ENCODE data around the gene RCL1. TPM values are rescaled to one million over a fixed set of nuclear protein-coding genes. Genes with fewer than 3 reads are reported as not detected.

Gene RCL1
- total RNA-seq, 3 donors from 2014 or later = 12.0 to 13.3 (median 12.4) TPM

GRCh38 chr9:4831119-4831518 lies 38.4 kb downstream of the RCL1 start:
- no peak overlapping the region for H3K4me3 ChIP-seq
- H3K4me1 ChIP-seq (ENCODE audit: low read depth) = no peaks in the 10 kb centered on the region
- intact Hi-C loops (cut with DNase I, micrococcal nuclease) = no loop called here
- TF ChIP-seq, protein P1, sequence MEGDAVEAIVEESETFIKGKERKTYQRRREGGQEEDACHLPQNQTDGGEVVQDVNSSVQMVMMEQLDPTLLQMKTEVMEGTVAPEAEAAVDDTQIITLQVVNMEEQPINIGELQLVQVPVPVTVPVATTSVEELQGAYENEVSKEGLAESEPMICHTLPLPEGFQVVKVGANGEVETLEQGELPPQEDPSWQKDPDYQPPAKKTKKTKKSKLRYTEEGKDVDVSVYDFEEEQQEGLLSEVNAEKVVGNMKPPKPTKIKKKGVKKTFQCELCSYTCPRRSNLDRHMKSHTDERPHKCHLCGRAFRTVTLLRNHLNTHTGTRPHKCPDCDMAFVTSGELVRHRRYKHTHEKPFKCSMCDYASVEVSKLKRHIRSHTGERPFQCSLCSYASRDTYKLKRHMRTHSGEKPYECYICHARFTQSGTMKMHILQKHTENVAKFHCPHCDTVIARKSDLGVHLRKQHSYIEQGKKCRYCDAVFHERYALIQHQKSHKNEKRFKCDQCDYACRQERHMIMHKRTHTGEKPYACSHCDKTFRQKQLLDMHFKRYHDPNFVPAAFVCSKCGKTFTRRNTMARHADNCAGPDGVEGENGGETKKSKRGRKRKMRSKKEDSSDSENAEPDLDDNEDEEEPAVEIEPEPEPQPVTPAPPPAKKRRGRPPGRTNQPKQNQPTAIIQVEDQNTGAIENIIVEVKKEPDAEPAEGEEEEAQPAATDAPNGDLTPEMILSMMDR (IDR thresholded peaks at IDR 0.05) = no peak
- H3K36me3 ChIP-seq (ENCODE audit: low read depth) = no peaks in the 10 kb centered on the region
- ATAC-seq (no peak), DNase-seq (no peak)
- no peaks in the 10 kb centered on the region for H3K9me3 ChIP-seq

DNA sequence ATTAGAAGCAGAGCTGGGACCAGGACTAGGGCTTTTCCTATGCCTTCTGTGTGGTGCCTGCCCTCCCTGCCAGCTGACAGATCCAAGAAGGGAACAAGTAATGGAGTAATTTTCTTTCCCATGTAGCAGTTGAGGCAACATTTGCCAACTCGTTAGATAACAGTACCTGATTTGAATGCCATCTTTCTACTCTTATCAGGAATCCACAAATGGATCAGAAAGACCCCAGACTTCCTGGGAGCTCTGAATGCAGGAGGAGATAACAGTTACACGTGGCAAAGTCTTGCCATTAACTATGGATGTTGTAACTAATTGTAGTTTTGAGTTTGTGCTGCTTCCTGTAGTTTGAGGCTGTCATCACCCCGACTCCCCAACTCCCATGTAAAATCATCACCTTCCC lies 39.2 kb downstream of the RCL1 start:
- TF ChIP-seq, protein P1 (IDR thresholded peaks at IDR 0.05) = no peak
- Histone ChIP-seq H3K9me3 (no peaks in the 10 kb centered on the region), H3K4me3 (no peak overlapping the region), H3K36me3 (ENCODE audit: low read depth) (no peaks in the 10 kb centered on the region), H3K4me1 (ENCODE audit: low read depth) (no peaks in the 10 kb centered on the region)
- DNase-seq (no peak), ATAC-seq (no peak)
- intact Hi-C loops (cut with DNase I, micrococcal nuclease) = no loop called here

- peak; percentile 62 for ATAC-seq
- no peak overlapping the region for H3K4me3 ChIP-seq
- TF ChIP-seq, protein P1 (IDR thresholded peaks at IDR 0.05) = no peak
- DNase-seq = no peak
- H3K36me3 ChIP-seq (ENCODE audit: low read depth) = no peaks in the 10 kb centered on the region
- intact Hi-C loops (cut with DNase I, micrococcal nuclease) = no loop called here
- H3K9me3 ChIP-seq = no peaks in the 10 kb centered on the region
- H3K4me1 ChIP-seq (ENCODE audit: low read depth) = no peaks in the 10 kb centered on the region
Measured at GRCh38 chr9:4832786-4833579, 40.2 kb downstream of the RCL1 start.

DNA sequence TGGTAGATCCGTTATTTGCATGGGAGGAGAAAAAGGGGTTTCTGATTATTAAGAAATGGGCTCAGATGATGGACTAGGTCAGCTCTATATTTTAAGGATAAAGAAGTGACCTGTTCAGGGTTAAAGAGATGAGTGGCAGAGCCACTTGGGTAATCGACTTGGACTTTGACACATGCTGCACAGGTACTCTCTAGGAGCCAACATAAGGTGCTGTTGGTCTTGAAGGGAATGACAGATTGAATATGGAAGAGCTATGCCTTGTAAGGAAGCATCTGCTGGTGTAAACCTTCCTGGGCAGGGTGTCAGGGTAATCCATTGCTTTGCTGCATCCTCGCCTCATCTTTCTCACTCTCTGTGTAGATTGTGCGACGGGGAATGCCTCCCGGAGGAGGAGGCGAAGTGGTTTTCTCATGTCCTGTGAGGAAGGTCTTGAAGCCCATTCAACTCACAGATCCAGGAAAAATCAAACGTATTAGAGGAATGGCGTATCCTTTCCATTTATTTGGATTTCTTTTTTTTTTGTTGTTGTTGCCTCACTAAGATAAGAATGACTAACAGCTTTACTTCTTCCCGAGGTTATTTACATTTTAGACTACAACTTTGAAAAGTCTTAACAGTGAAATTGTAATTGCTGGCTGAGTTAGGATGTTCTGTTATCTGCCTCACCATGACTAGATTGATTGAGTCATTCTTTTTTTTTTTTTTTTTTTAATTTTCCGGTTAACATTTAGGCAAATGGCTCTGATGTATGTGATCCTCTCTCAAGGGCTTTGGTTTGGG lies 41.2 kb downstream of the RCL1 start:
- TF ChIP-seq, protein P1 (IDR thresholded peaks at IDR 0.05) = no peak
- Histone ChIP-seq H3K36me3 (ENCODE audit: low read depth) (no peaks in the 10 kb centered on the region), H3K9me3 (no peaks in the 10 kb centered on the region), H3K4me1 (ENCODE audit: low read depth) (no peaks in the 10 kb centered on the region), H3K4me3 (no peak overlapping the region)
- intact Hi-C loops (cut with DNase I, micrococcal nuclease) = no loop called here
- no peak for ATAC-seq
- DNase-seq = no peak

DNA sequence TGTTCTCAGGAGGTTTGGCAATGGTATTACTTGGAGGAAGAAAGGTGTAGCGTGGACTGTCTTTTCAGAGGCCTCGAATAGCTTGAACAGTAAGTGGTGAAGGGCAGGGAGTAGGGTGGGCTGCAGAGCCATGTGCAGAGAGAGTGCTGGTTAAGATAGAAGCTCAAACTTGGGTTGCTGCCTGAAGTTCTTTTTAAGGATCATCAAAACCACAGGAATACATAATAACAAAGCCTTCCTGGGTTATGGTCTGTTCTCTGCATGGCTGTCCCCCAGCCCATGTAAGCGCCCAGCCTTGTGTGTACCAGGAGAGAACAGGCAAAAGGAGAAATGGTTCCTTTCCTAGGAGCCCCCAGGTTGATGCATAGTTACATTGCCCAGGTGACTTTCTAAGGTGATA lies 43.9 kb downstream of the RCL1 start:
- intact Hi-C loops (cut with DNase I, micrococcal nuclease) = no loop called here
- H3K4me1 ChIP-seq (ENCODE audit: low read depth) = no peaks in the 10 kb centered on the region
- ATAC-seq (no peak), DNase-seq (no peak)
- no peaks in the 10 kb centered on the region for H3K36me3 ChIP-seq (ENCODE audit: low read depth)
- no peaks in the 10 kb centered on the region for H3K9me3 ChIP-seq
- no peak overlapping the region for H3K4me3 ChIP-seq
- TF ChIP-seq, protein P1 (IDR thresholded peaks at IDR 0.05) = no peak

Data from mucosa of descending colon (tissue), 3 donors.